Bladder microvascular endothelial cell (primary cell): Measurements from ENCODE around the gene NAPB. TPM values are rescaled to one million over a fixed set of nuclear protein-coding genes. Genes with fewer than 3 reads are reported as not detected.

Experiments used
- total RNA-seq: library from RNA; depleted of rRNA; stranded (reverse); fragments of >200 nt; gene quantifications from 2 replicates; pipeline ENCODE4 v1.2.3, GENCODE V29; 2014

The NAPB gene
- total RNA-seq = 5.0 and 13.2 TPM in 2 replicates

GRCh38 chr20:23420943-23421931 lies at the start of gene NAPB:
NAPB (minus strand) TSS chr20:23421488; CDS start chr20:23421402, 86 bp downstream.

GRCh38 chr20:23452776-23453175 lies 31.5 kb upstream of the NAPB start, which contains the start of gene CST11:
CST11 (minus strand) TSS chr20:23452876; CDS start chr20:23452811, 65 bp downstream.

GRCh38 chr20:23361476-23362391 lies 59.6 kb downstream of the NAPB start, which contains the start of gene GZF1:
GZF1 (plus strand) TSS chr20:23362182; CDS start chr20:23364384, 2,202 bp downstream.

DNA sequence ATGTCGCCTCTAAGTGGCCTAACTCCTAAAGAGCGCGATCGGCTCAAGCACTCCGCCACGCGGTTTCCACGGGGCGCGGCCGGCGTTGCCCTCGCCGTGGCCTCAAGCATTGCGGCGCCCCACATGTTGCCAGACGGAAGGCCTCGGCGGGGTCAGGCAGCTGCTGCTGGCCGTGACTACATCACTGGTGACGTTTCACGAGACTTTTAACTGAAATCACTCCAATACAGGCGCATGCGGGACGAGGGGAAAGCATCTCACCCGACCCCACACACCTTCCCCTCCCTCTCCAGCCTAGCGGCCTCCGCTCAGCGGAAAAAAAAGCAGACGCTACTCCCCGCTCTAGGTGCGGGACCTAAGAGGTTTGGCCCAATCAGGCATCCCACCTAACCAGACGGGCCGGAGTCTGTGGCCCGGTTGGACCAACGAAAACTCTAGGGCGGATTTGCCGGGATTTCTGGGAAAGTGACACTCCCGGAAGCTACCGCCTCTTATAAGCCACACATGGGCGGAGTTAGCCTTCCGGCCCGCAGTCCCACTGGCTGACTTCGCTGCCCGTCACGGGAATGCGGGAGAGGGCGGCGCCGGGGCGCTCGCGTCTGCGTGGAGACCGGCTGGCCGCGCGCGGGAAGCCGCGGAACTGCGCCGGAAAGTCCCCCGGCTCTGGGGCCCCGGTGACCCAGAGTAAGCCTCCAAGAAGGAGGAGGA lies 70.9 kb downstream of the NAPB start, which contains the start of gene NXT1:
Gene NXT1, plus strand, starts transcription at position 596 of the 708 bp plus-strand sequence. CDS start 3,251 bp downstream, outside the sequence.

Other genes with a start within 250 kb of the NAPB start
- 22.5 and 24.2 TPM in 2 replicates for gene NXT1, start 70.7 kb downstream of the NAPB start, total RNA-seq
- gene GZF1, start 59.3 kb downstream of the NAPB start, total RNA-seq = 19.6 and 33.2 TPM in 2 replicates
- not detected in 2 replicates for gene CSTL1, start 18.2 kb upstream of the NAPB start, total RNA-seq
- not detected in 2 replicates for gene CST11, start 31.4 kb upstream of the NAPB start, total RNA-seq
- gene CST8, start 69.6 kb upstream of the NAPB start, total RNA-seq = not detected in 2 replicates
- not detected in 2 replicates for gene CST9L, start 147.0 kb upstream of the NAPB start, total RNA-seq
- not detected in 2 replicates for gene CST9, start 184.4 kb upstream of the NAPB start, total RNA-seq
- 181 and 201 TPM in 2 replicates for gene CST3, start 216.5 kb upstream of the NAPB start, total RNA-seq